Left ventricle myocardium inferior (tissue), 1 donor: ENCODE measurements around the gene DISP3. TPM values are rescaled to one million over a fixed set of nuclear protein-coding genes. Genes with fewer than 3 reads are reported as not detected.

Experiments
- DNase-seq: peaks from one replicate; pipeline ENCODE4 v3.0.0-alpha.2; 2020
- H3K27ac ChIP-seq: fragments of 200-600 bp; replicated peaks from 2 replicates; pipeline ENCODE4 v1.8.0; 2021
- H3K27me3 ChIP-seq: fragments of 200-600 bp; 2 replicates; pipeline ENCODE4 v1.8.0; 2021; ENCODE audit warnings: low read depth
- H3K36me3 ChIP-seq: fragments of 200-600 bp; 2 replicates; pipeline ENCODE4 v1.8.0; 2021
- H3K4me1 ChIP-seq: fragments of 200-600 bp; 2 replicates; pipeline ENCODE4 v1.8.0; 2021
- H3K4me3 ChIP-seq: fragments of 200-600 bp; 2 replicates; pipeline ENCODE4 v1.8.0; 2021; ENCODE audit warnings: mild to moderate bottlenecking, moderate library complexity
- H3K9me3 ChIP-seq: fragments of 200-600 bp; replicated peaks from 2 replicates; pipeline ENCODE4 v1.8.0; 2021
- intact Hi-C: fragments of 100-400 bp; cut with micrococcal nuclease; formaldehyde crosslinking; loops from one replicate; pipeline ENCODE4 v1.11.0; 2022
- total RNA-seq: library from RNA; stranded (reverse); fragmentation: NEBNext Ultra II Directional; extraction: Animal tissue kit (Norgen Biotek cat#: 25700); gene quantifications from one replicate; pipeline ENCODE4 v1.2.1, GENCODE V29; 2021
- TF ChIP-seq, protein P1 (sequence below): fragments of 200-600 bp; IDR thresholded peaks from 2 replicates; pipeline ENCODE4 v1.8.0; 2021; ENCODE audit warnings: antibody characterized with exemption, mild to moderate bottlenecking, borderline replicate concordance
- donor health status: DM: no; HTN: yes; CAD: no; lungs with severe emphysema.

Gene DISP3
- total RNA-seq, 1 donor from 2014 or later, result not detected

DNA sequence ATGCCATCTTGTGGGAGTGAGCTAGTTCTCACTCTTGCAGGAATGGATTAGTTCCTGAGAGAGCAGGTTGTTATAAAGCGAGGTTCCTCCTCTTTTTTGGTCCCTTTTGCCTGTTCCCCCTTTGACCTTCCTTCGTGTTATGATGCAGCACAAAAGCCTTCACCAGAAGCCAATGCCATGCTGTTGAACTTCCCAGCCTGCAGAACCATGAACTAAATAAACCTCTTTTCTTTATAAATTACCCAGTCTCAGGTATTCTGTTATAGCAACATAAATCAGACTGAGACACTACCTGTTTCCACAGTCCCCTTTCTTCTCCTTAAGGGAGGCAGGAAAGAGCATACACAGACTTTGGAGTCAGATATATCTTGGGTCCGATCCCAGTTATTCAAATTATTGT is 25.6 kb downstream of the DISP3 start:
- no peaks in the 10 kb centered on the region for H3K4me1 ChIP-seq
- DNase-seq, result no peak
- intact Hi-C loops, result no loop called here
- peaks cover 51% of the 10 kb centered on the region for H3K9me3 ChIP-seq
- peaks cover 37% of the 10 kb centered on the region for H3K27me3 ChIP-seq
- TF ChIP-seq, protein P1, sequence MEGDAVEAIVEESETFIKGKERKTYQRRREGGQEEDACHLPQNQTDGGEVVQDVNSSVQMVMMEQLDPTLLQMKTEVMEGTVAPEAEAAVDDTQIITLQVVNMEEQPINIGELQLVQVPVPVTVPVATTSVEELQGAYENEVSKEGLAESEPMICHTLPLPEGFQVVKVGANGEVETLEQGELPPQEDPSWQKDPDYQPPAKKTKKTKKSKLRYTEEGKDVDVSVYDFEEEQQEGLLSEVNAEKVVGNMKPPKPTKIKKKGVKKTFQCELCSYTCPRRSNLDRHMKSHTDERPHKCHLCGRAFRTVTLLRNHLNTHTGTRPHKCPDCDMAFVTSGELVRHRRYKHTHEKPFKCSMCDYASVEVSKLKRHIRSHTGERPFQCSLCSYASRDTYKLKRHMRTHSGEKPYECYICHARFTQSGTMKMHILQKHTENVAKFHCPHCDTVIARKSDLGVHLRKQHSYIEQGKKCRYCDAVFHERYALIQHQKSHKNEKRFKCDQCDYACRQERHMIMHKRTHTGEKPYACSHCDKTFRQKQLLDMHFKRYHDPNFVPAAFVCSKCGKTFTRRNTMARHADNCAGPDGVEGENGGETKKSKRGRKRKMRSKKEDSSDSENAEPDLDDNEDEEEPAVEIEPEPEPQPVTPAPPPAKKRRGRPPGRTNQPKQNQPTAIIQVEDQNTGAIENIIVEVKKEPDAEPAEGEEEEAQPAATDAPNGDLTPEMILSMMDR, result no peak
- H3K36me3 ChIP-seq, result peaks cover 4% of the 10 kb centered on the region
- H3K27ac ChIP-seq, result no peak overlapping the region
- H3K4me3 ChIP-seq, result no peak overlapping the region

DNA sequence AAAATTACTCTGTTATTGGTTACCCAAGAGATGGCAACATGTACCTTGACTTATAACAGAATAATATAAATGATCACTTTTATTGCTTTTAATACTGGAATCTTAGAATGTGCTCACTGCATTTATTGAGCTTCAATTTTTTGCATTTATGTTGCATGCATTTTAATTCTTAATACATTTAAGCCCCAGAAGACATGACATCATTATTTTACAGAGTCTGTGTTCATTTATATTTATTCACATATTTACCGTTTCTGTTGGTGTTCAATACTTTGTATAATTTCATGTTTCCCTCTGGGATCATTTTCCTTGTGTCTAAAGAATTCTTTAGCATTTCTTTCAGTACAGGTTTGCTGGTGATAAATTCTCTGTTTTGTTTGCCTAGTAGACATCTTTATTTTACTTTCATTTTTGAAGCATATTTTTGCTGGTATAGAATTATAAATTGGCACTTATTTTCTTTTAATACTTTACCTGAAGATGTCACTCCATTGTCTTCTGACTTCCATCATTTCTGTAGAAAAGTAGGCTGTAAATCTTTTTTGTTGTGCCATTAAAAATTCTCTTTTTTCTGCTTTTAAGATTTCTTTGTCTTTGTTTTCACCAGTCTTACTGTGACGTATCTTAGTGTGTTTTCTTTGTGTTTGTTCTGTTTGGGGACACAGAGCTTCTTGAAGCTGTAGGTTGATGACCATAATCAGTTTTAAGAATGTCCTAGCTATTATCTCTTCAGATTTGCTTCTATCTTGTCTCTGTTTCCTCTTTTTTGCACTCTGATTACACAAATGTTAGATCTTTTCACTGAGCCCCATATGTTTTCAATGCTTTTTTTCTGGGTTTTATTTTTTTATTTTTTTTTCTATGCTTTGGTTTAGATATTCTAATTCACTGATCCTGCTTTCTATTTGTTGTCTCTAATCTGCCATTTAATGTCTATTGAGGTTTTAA is 26.9 kb downstream of the DISP3 start:
- no peak for DNase-seq
- Histone ChIP-seq H3K27ac (no peak overlapping the region), H3K9me3 (peaks cover 59% of the 10 kb centered on the region), H3K4me3 (no peak overlapping the region), H3K27me3 (peaks cover 25% of the 10 kb centered on the region), H3K36me3 (peaks cover 4% of the 10 kb centered on the region), H3K4me1 (no peaks in the 10 kb centered on the region)
- TF ChIP-seq, protein P1, result no peak
- intact Hi-C loops, result no loop called here

DNA sequence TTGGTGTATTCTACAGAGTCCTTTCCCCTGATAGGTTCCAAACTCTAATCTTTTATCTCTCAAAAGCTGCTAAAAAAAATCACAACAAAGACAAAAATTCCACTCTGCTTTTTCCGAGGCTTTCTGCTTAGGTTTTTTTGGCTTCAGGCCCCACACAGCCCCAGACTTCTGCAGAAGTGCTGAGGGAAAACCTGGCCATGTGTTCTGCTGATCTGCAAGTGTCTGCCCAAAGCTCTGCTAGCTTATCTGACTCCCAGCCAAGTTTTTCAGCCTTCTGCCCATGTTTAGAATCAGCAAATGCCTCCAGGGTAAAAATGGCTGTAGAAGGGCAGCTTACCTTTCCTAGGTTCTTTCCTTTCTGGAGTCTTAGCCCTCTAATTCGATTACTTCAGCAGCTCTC is 28.4 kb downstream of the DISP3 start:
- H3K4me3 ChIP-seq, result no peak overlapping the region
- H3K36me3 ChIP-seq, result peaks cover 4% of the 10 kb centered on the region
- no peak overlapping the region for H3K27ac ChIP-seq
- TF ChIP-seq, protein P1, result no peak
- no peaks in the 10 kb centered on the region for H3K4me1 ChIP-seq
- intact Hi-C loops, result no loop called here
- no peak for DNase-seq
- H3K9me3 ChIP-seq, result peaks cover 66% of the 10 kb centered on the region
- H3K27me3 ChIP-seq, result peaks cover 10% of the 10 kb centered on the region

DNA sequence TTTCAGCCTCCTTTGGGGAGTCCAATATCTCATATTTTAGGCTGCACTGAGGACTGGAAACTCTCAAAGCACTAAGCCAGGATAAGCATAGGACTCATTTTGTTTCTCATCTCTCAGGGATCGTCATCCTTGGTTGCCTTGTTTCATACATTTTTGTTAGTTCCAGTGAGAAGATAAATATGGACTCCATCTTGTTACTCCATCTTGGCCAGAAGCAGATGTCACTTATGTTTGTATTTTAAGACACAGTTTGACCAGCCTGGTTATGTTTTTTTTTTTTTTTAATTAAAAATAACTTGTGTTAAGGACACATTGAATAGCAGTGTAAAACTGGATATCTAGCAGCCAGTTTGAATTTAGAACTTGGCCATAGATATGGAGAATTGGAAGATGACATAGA is 34.7 kb downstream of the DISP3 start:
- H3K27me3 ChIP-seq, result peaks cover 30% of the 10 kb centered on the region
- no peaks in the 10 kb centered on the region for H3K36me3 ChIP-seq
- no peak overlapping the region for H3K4me3 ChIP-seq
- intact Hi-C loops, result no loop called here
- H3K4me1 ChIP-seq, result no peaks in the 10 kb centered on the region
- TF ChIP-seq, protein P1, result no peak
- H3K9me3 ChIP-seq, result peaks cover 29% of the 10 kb centered on the region
- no peak overlapping the region for H3K27ac ChIP-seq
- DNase-seq, result no peak

DNA sequence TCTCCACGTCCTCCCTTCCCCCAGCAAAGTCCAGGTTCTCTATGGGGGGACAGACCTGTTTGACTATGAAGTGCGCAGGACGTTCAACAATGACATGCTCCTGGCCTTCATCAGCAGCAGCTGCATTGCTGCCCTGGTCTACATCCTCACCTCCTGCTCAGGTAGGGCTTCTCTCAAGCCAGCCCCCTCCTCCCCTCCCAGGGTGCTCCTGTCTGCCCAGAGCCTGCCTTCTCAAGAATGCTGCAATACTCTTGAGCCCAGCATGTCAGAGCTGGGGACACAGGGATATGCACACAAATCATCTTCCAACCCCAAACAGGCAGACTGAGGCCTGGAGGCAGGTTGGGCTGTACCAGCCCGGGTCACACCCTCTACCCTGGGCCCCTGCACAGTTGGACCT is 35.4 kb downstream of the DISP3 start:
- TF ChIP-seq, protein P1, result no peak
- no peaks in the 10 kb centered on the region for H3K36me3 ChIP-seq
- peaks cover 36% of the 10 kb centered on the region for H3K27me3 ChIP-seq
- no peaks in the 10 kb centered on the region for H3K4me1 ChIP-seq
- no peak overlapping the region for H3K4me3 ChIP-seq
- peaks cover 28% of the 10 kb centered on the region for H3K9me3 ChIP-seq
- intact Hi-C loops, result no loop called here
- H3K27ac ChIP-seq, result no peak overlapping the region
- no peak for DNase-seq
